HAP-1 (cell line): ENCODE data around the gene GTSF1L.

Experiments used
- DNase-seq, 2 experiments: peaks; one replicate each; pipeline ENCODE4 v3.0.0-alpha.2; 2016 to 2020; ENCODE audit warnings: low spot score in 2 of 2
- H3K27me3 ChIP-seq: fragments of 250-450 bp; sonication (Bioruptor Pico); 2 replicates; pipeline ENCODE4 v1.5.1; 2020; ENCODE audit warnings: low read depth, mild to moderate bottlenecking, moderate library complexity
- H3K36me3 ChIP-seq: fragments of 250-450 bp; sonication (Bioruptor Pico); replicated peaks from 2 replicates; pipeline ENCODE4 v1.5.1; 2020; ENCODE audit warnings: mild to moderate bottlenecking
- H3K4me1 ChIP-seq: fragments of 250-450 bp; sonication (Bioruptor Pico); 2 replicates; pipeline ENCODE4 v1.5.1; 2020; ENCODE audit warnings: mild to moderate bottlenecking
- H3K4me3 ChIP-seq: fragments of 250-450 bp; sonication (Bioruptor Pico); 2 replicates; pipeline ENCODE4 v1.5.1; 2020; ENCODE audit warnings: mild to moderate bottlenecking, moderate library complexity
- H3K9me3 ChIP-seq: fragments of 250-450 bp; sonication (Bioruptor Pico); 2 replicates; pipeline ENCODE4 v1.5.1; 2020; ENCODE audit warnings: mild to moderate bottlenecking, moderate library complexity
- in situ Hi-C: fragments of 300-500 bp; cut with MboI; formaldehyde crosslinking; loops from 3 replicates; pipeline ENCODE4 v1.14.3; 2020; ENCODE audit warnings: low sequenced_read_pairs, inconsistent platforms, mixed read lengths

GTSF1L gene

DNA sequence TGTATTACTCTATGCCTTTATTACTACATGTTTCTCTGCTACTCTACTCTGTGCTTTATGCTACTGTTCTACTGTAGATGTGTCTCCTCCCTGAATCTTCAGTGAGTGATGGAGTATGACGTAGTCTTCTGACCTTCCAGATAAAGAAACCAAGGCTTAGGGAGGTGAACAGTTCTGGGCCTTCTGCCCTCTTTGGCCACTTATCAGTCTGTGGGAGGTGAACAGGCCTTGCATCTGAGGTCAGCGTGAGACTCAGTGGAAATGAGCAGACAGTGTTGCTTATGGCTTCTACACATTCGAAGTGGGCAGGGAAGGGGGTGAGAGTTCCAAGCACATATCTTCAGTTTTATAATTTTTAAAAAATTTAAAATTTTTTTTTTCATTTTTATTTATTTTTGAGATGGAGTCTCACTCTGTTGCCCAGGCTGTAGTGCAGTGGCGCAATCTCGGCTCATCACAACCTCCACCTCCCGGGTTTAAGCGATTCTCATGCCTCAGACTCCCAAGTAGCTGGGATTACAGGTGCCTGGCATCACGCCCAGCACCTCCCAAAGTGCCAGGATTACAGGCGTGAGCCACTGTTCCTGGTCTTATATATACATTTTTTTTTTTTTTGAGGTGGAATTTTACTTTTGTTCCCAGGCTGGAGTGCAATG lies 35.7 kb downstream of the GTSF1L start:
- Histone ChIP-seq H3K4me3 (no peak overlapping the region), H3K27me3 (no peaks in the 10 kb centered on the region), H3K4me1 (no peaks in the 10 kb centered on the region), H3K9me3 (no peaks in the 10 kb centered on the region), H3K36me3 (peaks cover 83% of the 10 kb centered on the region)
- in situ Hi-C loops, result no loop called here
- no peak for DNase-seq

- DNase-seq, result no peak
- Histone ChIP-seq H3K4me1 (no peaks in the 10 kb centered on the region), H3K27me3 (no peaks in the 10 kb centered on the region), H3K9me3 (no peaks in the 10 kb centered on the region), H3K4me3 (no peak overlapping the region), H3K36me3 (peaks cover 84% of the 10 kb centered on the region)
- in situ Hi-C loops, result no loop called here
Observed at GRCh38 chr20:43689165-43689564, 37.6 kb downstream of the GTSF1L start.

DNA sequence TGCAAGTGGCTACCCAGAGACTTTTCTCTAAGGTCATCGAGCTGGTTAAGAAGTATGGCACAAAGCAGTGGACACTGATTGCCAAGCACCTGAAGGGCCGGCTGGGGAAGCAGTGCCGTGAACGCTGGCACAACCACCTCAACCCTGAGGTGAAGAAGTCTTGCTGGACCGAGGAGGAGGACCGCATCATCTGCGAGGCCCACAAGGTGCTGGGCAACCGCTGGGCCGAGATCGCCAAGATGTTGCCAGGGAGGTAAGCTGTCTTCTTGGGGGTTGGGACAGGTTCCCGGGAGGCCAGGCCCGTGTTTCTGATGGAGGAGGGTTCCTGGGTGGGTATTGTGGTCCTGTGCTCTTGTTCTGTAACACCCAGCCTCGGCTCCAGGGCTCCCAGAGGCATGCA lies 40.0 kb downstream of the GTSF1L start:
- H3K36me3 ChIP-seq, result peaks cover 82% of the 10 kb centered on the region
- no peak for DNase-seq
- H3K4me1 ChIP-seq, result no peaks in the 10 kb centered on the region
- H3K27me3 ChIP-seq, result no peaks in the 10 kb centered on the region
- no peaks in the 10 kb centered on the region for H3K9me3 ChIP-seq
- H3K4me3 ChIP-seq, result no peak overlapping the region
- in situ Hi-C loops, result no loop called here

GRCh38 chr20:43682446-43682845 lies 44.4 kb downstream of the GTSF1L start:
- H3K4me3 ChIP-seq, result no peak overlapping the region

GRCh38 chr20:43681991-43682410 lies 44.8 kb downstream of the GTSF1L start:
- DNase-seq, result no peak
- in situ Hi-C loops, result no loop called here

More at GRCh38 chr20:43682446-43682845, 44.4 kb downstream of the GTSF1L start:
- Histone ChIP-seq H3K36me3 (peaks cover 75% of the 10 kb centered on the region), H3K27me3 (no peaks in the 10 kb centered on the region), H3K9me3 (no peaks in the 10 kb centered on the region), H3K4me1 (no peaks in the 10 kb centered on the region)
- DNase-seq, result no peak
- in situ Hi-C loops, result no loop called here

DNA sequence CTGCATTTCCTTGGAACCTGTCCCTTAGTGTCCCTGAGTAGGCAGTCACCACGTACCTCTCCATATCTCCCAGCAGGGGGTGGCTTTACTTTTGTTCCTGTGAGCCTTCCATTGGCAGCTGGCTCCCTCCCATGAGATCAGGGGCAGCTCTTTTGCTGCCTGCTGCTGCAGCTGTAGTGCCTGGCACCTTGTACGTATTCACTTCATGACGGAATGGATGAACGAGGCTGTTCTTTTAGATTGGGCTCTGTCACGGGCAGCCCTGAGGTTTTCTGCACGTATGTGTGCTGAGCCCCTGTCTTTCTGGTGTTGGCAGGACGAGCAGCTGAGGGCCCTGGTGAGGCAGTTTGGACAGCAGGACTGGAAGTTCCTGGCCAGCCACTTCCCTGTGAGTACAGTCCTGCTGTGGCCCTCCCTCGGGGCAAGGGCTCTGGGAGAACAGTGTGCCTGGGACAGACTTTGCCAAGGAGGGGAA lies 45.3 kb downstream of the GTSF1L start:
- Histone ChIP-seq H3K4me3 (no peak overlapping the region), H3K27me3 (no peaks in the 10 kb centered on the region), H3K36me3 (peaks cover 72% of the 10 kb centered on the region), H3K4me1 (no peaks in the 10 kb centered on the region), H3K9me3 (no peaks in the 10 kb centered on the region)
- no peak for DNase-seq
- in situ Hi-C loops, result no loop called here

More at GRCh38 chr20:43681991-43682410, 44.8 kb downstream of the GTSF1L start:
- H3K9me3 ChIP-seq, result no peaks in the 10 kb centered on the region
- H3K4me3 ChIP-seq, result no peak overlapping the region
- H3K36me3 ChIP-seq, result peaks cover 74% of the 10 kb centered on the region
- H3K27me3 ChIP-seq, result no peaks in the 10 kb centered on the region
- no peaks in the 10 kb centered on the region for H3K4me1 ChIP-seq

DNA sequence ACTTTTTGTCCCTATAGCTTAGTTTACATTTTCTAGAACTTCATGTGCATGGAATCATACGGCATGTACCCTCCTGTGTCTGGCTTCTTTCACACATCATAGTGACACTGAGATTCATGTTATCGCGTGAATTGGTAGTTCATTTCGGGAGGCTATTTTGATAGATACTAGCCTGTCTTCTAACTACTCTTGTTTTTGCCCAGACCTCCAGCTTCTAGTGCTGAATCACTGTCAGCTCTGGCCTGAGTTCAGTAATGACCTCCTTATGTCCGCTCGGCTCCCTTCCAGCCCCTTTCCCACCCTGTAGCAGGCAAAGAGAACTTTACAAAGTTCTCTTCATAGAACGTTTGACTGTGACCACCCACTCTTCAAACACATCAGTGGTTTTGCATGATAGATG lies 45.8 kb downstream of the GTSF1L start:
- Histone ChIP-seq H3K27me3 (no peaks in the 10 kb centered on the region), H3K4me1 (no peaks in the 10 kb centered on the region), H3K36me3 (peaks cover 72% of the 10 kb centered on the region), H3K4me3 (no peak overlapping the region), H3K9me3 (no peaks in the 10 kb centered on the region)
- DNase-seq, result no peak
- in situ Hi-C loops, result no loop called here

DNA sequence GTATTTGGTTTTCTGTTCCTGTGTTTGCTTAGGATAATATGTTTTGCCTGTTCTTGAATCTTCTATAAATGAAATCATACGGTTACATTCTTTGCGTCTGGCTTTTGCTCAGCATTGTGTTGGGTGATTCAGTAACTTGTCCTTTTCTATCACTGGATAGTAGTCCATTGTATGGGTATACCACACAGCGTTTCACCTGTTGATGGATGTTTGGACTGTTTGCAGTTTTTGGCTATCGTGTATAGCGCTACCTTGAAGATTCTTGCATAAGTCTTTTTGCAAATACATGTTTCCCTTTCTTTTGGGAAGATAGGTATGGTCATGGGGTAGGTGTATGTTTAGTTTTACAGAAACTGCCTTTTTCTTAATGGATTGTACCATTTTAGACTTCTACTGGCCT lies 50.4 kb downstream of the GTSF1L start:
- in situ Hi-C loops, result no loop called here
- DNase-seq, result no peak
- Histone ChIP-seq H3K36me3 (peaks cover 58% of the 10 kb centered on the region), H3K4me3 (no peak overlapping the region), H3K4me1 (no peaks in the 10 kb centered on the region), H3K9me3 (no peaks in the 10 kb centered on the region), H3K27me3 (no peaks in the 10 kb centered on the region)
